ENCODE data around the gene FZD10. TPM values are rescaled to one million over a fixed set of nuclear protein-coding genes. Genes with fewer than 3 reads are reported as not detected.

Gene FZD10
- total RNA-seq, 4 donors from 2014 or later = 1.2 to 4.7 (median 2.5) TPM

GRCh38 chr12:130184404-130185090 is 22.3 kb downstream of the FZD10 start:
- H3K9me3 ChIP-seq = no peaks in the 10 kb centered on the region
- H3K4me3 ChIP-seq (replicated peaks in 1 of 3) = no peak overlapping the region
- no peak for DNase-seq
- TF ChIP-seq, protein P1, sequence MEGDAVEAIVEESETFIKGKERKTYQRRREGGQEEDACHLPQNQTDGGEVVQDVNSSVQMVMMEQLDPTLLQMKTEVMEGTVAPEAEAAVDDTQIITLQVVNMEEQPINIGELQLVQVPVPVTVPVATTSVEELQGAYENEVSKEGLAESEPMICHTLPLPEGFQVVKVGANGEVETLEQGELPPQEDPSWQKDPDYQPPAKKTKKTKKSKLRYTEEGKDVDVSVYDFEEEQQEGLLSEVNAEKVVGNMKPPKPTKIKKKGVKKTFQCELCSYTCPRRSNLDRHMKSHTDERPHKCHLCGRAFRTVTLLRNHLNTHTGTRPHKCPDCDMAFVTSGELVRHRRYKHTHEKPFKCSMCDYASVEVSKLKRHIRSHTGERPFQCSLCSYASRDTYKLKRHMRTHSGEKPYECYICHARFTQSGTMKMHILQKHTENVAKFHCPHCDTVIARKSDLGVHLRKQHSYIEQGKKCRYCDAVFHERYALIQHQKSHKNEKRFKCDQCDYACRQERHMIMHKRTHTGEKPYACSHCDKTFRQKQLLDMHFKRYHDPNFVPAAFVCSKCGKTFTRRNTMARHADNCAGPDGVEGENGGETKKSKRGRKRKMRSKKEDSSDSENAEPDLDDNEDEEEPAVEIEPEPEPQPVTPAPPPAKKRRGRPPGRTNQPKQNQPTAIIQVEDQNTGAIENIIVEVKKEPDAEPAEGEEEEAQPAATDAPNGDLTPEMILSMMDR (IDR thresholded peaks at IDR 0.05) = no peak
- TF ChIP-seq POLR2A (IDR thresholded peaks at IDR 0.05) = no peak
- no peak overlapping the region for H3K27ac ChIP-seq
- no peaks in the 10 kb centered on the region for H3K36me3 ChIP-seq
- H3K27me3 ChIP-seq = no peaks in the 10 kb centered on the region
- 77% methylated on average over 12 of the region's 12 CpGs for WGBS, 2 donors
- H3K4me1 ChIP-seq = no peaks in the 10 kb centered on the region
- intact Hi-C loops (cut with DNase I) = no loop called here

DNA sequence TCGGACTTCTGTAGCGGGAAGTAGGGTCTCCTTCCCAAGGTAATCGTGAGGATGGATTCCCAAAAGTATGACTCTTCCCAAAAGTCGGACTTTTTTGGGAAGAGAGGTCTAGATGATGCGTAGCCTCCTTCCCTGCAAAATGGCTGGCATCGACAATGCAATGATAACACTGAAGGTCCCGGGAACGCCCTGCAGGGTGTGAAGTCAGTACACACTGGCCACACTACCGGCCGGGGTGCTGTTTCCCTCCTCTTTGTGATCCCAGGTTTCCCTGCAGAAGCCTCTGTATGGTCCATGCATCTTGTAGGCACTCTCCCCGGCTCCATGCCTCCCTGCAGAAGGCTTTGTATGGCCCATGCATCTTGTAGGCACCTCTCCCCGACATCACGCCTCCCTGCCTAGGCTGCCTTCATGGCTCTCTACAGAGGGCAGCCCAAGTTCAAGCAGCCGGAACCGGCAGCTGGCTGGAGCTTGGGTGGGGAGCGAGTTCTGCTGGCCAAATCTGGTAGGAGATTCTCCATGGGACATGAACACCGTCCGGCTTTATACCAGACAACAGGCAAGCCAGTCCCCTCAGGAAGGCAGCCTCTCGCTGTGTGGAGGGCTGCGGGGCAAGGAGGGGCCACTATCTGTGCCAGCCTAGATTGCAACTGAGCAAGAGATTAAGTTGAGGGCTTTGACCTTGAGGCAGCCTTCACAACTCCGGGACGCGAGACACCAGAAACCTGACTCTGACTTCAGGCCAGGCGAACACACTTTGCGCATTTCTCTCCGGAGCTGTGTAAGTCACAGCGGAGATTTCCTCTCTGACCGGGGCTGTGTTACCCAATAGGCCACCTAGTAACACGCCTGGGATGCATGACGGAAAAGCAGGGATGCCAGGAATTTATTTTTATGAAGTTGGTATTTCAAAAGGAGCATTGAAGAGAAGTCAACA is 23.5 kb downstream of the FZD10 start:
- intact Hi-C loops (cut with DNase I) = no loop called here
- WGBS, 2 donors = 86 to 88% methylated on average over 28 to 30 of the region's 30 CpGs
- TF ChIP-seq, protein P1 (IDR thresholded peaks at IDR 0.05) = no peak
- no peak for TF ChIP-seq POLR2A (IDR thresholded peaks at IDR 0.05)
- no peak overlapping the region for H3K27ac ChIP-seq
- no peaks in the 10 kb centered on the region for H3K27me3 ChIP-seq
- no peak overlapping the region for H3K4me3 ChIP-seq (replicated peaks in 1 of 3)
- H3K36me3 ChIP-seq = no peaks in the 10 kb centered on the region
- no peaks in the 10 kb centered on the region for H3K4me1 ChIP-seq
- H3K9me3 ChIP-seq = no peaks in the 10 kb centered on the region
- DNase-seq = no peak

DNA sequence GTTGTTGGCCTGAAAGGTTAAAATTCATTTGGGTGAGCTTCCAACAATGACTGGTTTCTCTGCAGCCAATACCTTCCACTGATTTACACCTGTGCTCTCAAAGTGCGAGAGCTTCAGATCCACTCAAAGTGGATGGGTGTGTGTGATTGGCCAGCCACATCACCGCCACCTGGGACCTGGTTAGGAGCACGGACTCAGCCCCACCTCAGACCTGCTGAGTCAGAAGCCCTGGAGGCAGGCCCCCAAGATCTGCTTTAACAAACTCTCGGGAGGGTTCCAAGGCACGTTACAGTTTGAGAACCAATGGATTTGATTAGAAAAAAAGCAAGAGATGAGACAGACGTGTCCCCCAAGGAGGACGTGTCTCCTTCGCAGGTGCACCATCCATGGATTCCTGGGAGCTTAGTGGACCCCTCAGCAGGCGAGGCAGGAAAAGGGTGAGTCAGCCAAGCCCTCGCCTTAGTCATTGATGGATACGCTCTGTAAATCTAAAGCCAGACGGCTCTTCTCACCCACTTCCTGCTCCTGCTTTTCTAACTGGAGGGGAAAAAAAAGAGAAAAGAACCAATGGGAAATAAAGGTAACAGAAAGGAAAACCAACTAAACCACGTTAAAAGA is 24.5 kb downstream of the FZD10 start:
- no peaks in the 10 kb centered on the region for H3K36me3 ChIP-seq
- no peaks in the 10 kb centered on the region for H3K9me3 ChIP-seq
- intact Hi-C loops (cut with DNase I) = no loop called here
- no peak overlapping the region for H3K4me3 ChIP-seq (replicated peaks in 1 of 3)
- no peaks in the 10 kb centered on the region for H3K4me1 ChIP-seq
- no peaks in the 10 kb centered on the region for H3K27me3 ChIP-seq
- TF ChIP-seq, protein P1 (IDR thresholded peaks at IDR 0.05) = no peak
- no peak for TF ChIP-seq POLR2A (IDR thresholded peaks at IDR 0.05)
- no peak for DNase-seq
- 34 to 43% methylated on average over 13 of the region's 13 CpGs for WGBS, 2 donors
- H3K27ac ChIP-seq = no peak overlapping the region

DNA sequence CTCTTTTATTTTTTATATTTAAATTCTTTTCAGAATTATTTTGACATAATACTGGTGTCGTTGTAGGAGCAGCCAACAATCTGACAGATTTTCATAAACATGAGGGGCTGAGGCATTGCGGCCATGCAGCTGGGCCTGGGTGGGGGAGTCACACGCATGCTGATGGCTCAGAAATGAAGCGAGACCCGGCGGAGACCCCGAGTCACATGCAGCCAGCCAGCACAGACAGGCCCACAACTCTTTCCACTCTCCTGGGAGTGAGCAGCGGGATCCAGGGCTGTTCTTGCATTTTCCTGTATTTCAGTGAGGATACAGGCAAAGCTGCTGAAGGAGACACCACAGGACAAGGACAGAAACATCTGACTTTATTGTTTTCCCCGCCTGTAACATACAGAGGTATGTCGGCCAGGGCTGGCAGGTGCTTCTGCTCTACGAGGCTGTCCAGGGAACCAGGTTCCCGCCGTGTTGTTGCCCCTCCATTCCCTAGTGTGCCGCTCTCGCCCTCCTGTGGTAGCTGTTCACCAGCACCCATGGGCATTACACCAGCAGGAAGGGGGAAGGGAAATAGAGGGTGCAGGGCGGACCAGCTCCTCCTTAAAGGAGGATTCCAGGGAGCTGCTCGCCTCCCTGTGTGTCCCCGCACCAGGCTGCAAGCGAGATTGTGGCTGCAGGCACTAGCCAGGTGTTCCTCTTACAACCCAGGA is 30.5 kb downstream of the FZD10 start:
- 55 to 74% methylated on average over 19 of the region's 19 CpGs for WGBS, 2 donors
- Histone ChIP-seq H3K36me3 (no peaks in the 10 kb centered on the region), H3K27me3 (no peaks in the 10 kb centered on the region), H3K9me3 (no peaks in the 10 kb centered on the region), H3K27ac (no peak overlapping the region), H3K4me1 (no peaks in the 10 kb centered on the region), H3K4me3 (replicated peaks in 1 of 3) (no peak overlapping the region)
- intact Hi-C loops (cut with DNase I) = no loop called here
- TF ChIP-seq, protein P1 (IDR thresholded peaks at IDR 0.05) = no peak
- no peak for TF ChIP-seq POLR2A (IDR thresholded peaks at IDR 0.05)
- DNase-seq = no peak

Data from thyroid gland (tissue), 4 donors.